ENCODE measurements around the gene CD99L2.

- TF ChIP-seq, protein P1, sequence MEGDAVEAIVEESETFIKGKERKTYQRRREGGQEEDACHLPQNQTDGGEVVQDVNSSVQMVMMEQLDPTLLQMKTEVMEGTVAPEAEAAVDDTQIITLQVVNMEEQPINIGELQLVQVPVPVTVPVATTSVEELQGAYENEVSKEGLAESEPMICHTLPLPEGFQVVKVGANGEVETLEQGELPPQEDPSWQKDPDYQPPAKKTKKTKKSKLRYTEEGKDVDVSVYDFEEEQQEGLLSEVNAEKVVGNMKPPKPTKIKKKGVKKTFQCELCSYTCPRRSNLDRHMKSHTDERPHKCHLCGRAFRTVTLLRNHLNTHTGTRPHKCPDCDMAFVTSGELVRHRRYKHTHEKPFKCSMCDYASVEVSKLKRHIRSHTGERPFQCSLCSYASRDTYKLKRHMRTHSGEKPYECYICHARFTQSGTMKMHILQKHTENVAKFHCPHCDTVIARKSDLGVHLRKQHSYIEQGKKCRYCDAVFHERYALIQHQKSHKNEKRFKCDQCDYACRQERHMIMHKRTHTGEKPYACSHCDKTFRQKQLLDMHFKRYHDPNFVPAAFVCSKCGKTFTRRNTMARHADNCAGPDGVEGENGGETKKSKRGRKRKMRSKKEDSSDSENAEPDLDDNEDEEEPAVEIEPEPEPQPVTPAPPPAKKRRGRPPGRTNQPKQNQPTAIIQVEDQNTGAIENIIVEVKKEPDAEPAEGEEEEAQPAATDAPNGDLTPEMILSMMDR (IDR thresholded peaks at IDR 0.05; ENCODE audit: low read length), result no peak
- TF ChIP-seq EZH2 (IDR thresholded peaks at IDR 0.05; ENCODE audit: borderline replicate concordance, low read length), result no peak
Observed at GRCh38 chrX:150846130-150846529, 52.3 kb downstream of the CD99L2 start.
